Peyer's patch (tissue), 4 donors: ENCODE results near the gene USP32. TPM values are rescaled to one million over a fixed set of nuclear protein-coding genes. Genes with fewer than 3 reads are reported as not detected.
"Not testable (repeated sequence)": the region's sequence is repeated elsewhere in the genome, so short reads cannot be mapped to it uniquely, and the experiment has no call there.

Source experiments
- DNase-seq, 3 donors: peaks; one replicate each; pipeline ENCODE4 v3.0.0-alpha.2; 2017 to 2019
- H3K27ac ChIP-seq, 4 donors: fragments of 200-600 bp; sonication (generic); one replicate each; pipeline ENCODE4 v1.5.1; 2016 to 2019
- H3K27me3 ChIP-seq, 2 donors: fragments of 200-600 bp; sonication (generic); one replicate each; pipeline ENCODE4 v1.5.1; 2019
- H3K36me3 ChIP-seq, 3 donors: fragments of 200-600 bp; sonication (generic); one replicate each; pipeline ENCODE4 v1.5.1; 2016 to 2019
- H3K4me1 ChIP-seq, 4 donors: fragments of 200-600 bp; sonication (generic); one replicate each; pipeline ENCODE4 v1.5.1; 2016 to 2019
- H3K4me3 ChIP-seq, 4 donors: fragments of 200-600 bp; sonication (generic); 1 replicate in 3 of 4; 2 replicates in 1 of 4; pipeline ENCODE4 v1.5.1; 2016 to 2019; ENCODE audit warnings: mild to moderate bottlenecking in 1 of 4
- H3K9me3 ChIP-seq, 4 donors: fragments of 200-600 bp; sonication (generic); one replicate each; pipeline ENCODE4 v1.5.1; 2016 to 2019; ENCODE audit warnings: mild to moderate bottlenecking in 1 of 4
- CTCF ChIP-seq, 6 experiments: fragments of 450-650 bp in 4 of 6; fragments of 200-600 bp in 2 of 6; sonication (generic) in 1 of 6; IDR thresholded peaks; one replicate each; pipeline ENCODE4 v1.5.1; 2017 to 2019; ENCODE audit warnings: antibody characterized with exemption in 6 of 6, mild to moderate bottlenecking in 3 of 6, moderate library complexity in 1 of 6
- POLR2A ChIP-seq, 2 donors: fragments of 450-650 bp; IDR thresholded peaks; one replicate each; pipeline ENCODE4 v1.5.1; 2017; ENCODE audit warnings: antibody characterized with exemption in 2 of 2, mild to moderate bottlenecking in 2 of 2, moderate library complexity in 2 of 2
- total RNA-seq, 4 donors: library from RNA; depleted of rRNA; stranded (reverse); fragments of >200 nt; gene quantifications; one replicate each; pipeline ENCODE4 v1.1.0, GENCODE V29; 2016

USP32 gene
- total RNA-seq, 4 donors from 2014 or later, result 31.5 to 52.8 (median 48.6) TPM

- Histone ChIP-seq H3K4me3 (no peak overlapping the region), H3K27ac (no peak overlapping the region), H3K36me3 (no peaks in the 10 kb centered on the region), H3K4me1 (peaks cover 0 to 24% (median 0%) of the 10 kb centered on the region in 4 donors), H3K9me3 (no peaks in the 10 kb centered on the region), H3K27me3 (no peaks in the 10 kb centered on the region)
- DNase-seq, result no peak
- TF ChIP-seq CTCF (IDR thresholded peaks at IDR 0.05) (no peak), POLR2A (IDR thresholded peaks at IDR 0.05) (no peak)
Measured at GRCh38 chr17:60388742-60389141, 3.2 kb downstream of the USP32 start.

- H3K4me1 ChIP-seq, result peaks cover 0 to 21% (median 0%) of the 10 kb centered on the region in 4 donors
- H3K36me3 ChIP-seq, result no peaks in the 10 kb centered on the region
- no peaks in the 10 kb centered on the region for H3K27me3 ChIP-seq
- H3K4me3 ChIP-seq, result no peak overlapping the region
- H3K27ac ChIP-seq, result no peak overlapping the region
- no peaks in the 10 kb centered on the region for H3K9me3 ChIP-seq
- DNase-seq, result no peak
- TF ChIP-seq CTCF (IDR thresholded peaks at IDR 0.05) (no peak), POLR2A (IDR thresholded peaks at IDR 0.05) (no peak)
Measured at GRCh38 chr17:60387666-60388065, 4.3 kb downstream of the USP32 start.

- Histone ChIP-seq H3K9me3 (no peaks in the 10 kb centered on the region), H3K27me3 (no peaks in the 10 kb centered on the region), H3K4me3 (no peak overlapping the region), H3K36me3 (no peaks in the 10 kb centered on the region), H3K27ac (no peak overlapping the region), H3K4me1 (peaks cover 0 to 21% (median 0%) of the 10 kb centered on the region in 4 donors)
- DNase-seq, result no peak
- TF ChIP-seq POLR2A (IDR thresholded peaks at IDR 0.05) (no peak), CTCF (IDR thresholded peaks at IDR 0.05) (no peak)
Measured at GRCh38 chr17:60386147-60387058, 5.5 kb downstream of the USP32 start.

GRCh38 chr17:60384921-60385320 is 7.0 kb downstream of the USP32 start:
- not testable (repeated sequence) for H3K4me3 ChIP-seq, H3K4me1 ChIP-seq, H3K36me3 ChIP-seq, DNase-seq, H3K27ac ChIP-seq, H3K27me3 ChIP-seq, H3K9me3 ChIP-seq

GRCh38 chr17:60383379-60383778 is 8.6 kb downstream of the USP32 start:
- no peaks in the 10 kb centered on the region for H3K27me3 ChIP-seq
- H3K4me1 ChIP-seq, result peaks cover 0 to 4% (median 0%) of the 10 kb centered on the region in 4 donors
- H3K9me3 ChIP-seq, result no peaks in the 10 kb centered on the region
- H3K36me3 ChIP-seq, result no peaks in the 10 kb centered on the region
- no peak overlapping the region for H3K4me3 ChIP-seq
- TF ChIP-seq CTCF (IDR thresholded peaks at IDR 0.05), result no peak
- TF ChIP-seq POLR2A (IDR thresholded peaks at IDR 0.05), result no peak
- no peak overlapping the region for H3K27ac ChIP-seq
- no peak for DNase-seq

GRCh38 chr17:60381958-60382357 is 10.0 kb downstream of the USP32 start:
- H3K27me3 ChIP-seq, result no peaks in the 10 kb centered on the region

GRCh38 chr17:60379461-60379860 is 12.5 kb downstream of the USP32 start:
- not testable (repeated sequence) for H3K36me3 ChIP-seq, H3K9me3 ChIP-seq, H3K4me3 ChIP-seq

More at GRCh38 chr17:60381958-60382357, 10.0 kb downstream of the USP32 start:
- no peaks in the 10 kb centered on the region for H3K9me3 ChIP-seq
- H3K4me3 ChIP-seq, result no peak overlapping the region
- no peaks in the 10 kb centered on the region for H3K36me3 ChIP-seq
- TF ChIP-seq POLR2A (IDR thresholded peaks at IDR 0.05) (no peak), CTCF (IDR thresholded peaks at IDR 0.05) (no peak)
- no peak overlapping the region for H3K27ac ChIP-seq
- peaks cover 0 to 4% (median 0%) of the 10 kb centered on the region in 4 donors for H3K4me1 ChIP-seq
- no peak for DNase-seq

GRCh38 chr17:60378187-60378586 is 13.7 kb downstream of the USP32 start:
- not testable (repeated sequence) for H3K9me3 ChIP-seq, H3K4me1 ChIP-seq, H3K27me3 ChIP-seq, H3K4me3 ChIP-seq, H3K27ac ChIP-seq, H3K36me3 ChIP-seq, DNase-seq

More at GRCh38 chr17:60379461-60379860, 12.5 kb downstream of the USP32 start:
- DNase-seq, H3K27me3 ChIP-seq, H3K27ac ChIP-seq, H3K4me1 ChIP-seq: not testable (repeated sequence)
